Trophoblast cell (in vitro differentiated cells and primary cell): ENCODE results near the gene DDAH2.

ENCODE experiments used
- DNase-seq, 2 donors: peaks; one replicate each; pipeline ENCODE4 v3.0.0-alpha.2; 2016
- H2AFZ ChIP-seq: 2 replicates; pipeline ENCODE4 v1.6.1; 2013; ENCODE audit warnings: low read length, moderate library complexity, mild to moderate bottlenecking; ENCODE audit not compliant: insufficient read depth, poor library complexity
- H2AK5ac ChIP-seq: 2 replicates; pipeline ENCODE4 v1.6.1; 2013; ENCODE audit warnings: mild to moderate bottlenecking, low read length
- H2BK120ac ChIP-seq: 2 replicates; pipeline ENCODE4 v1.6.1; 2013; ENCODE audit warnings: low read length, mild to moderate bottlenecking, moderate library complexity; ENCODE audit not compliant: insufficient read depth, poor library complexity
- H2BK12ac ChIP-seq: 2 replicates; pipeline ENCODE4 v1.6.1; 2013; ENCODE audit warnings: mild to moderate bottlenecking, low read length, moderate library complexity
- H2BK5ac ChIP-seq: 2 replicates; pipeline ENCODE4 v1.6.1; 2013; ENCODE audit warnings: low read length, low read depth, moderate library complexity, mild to moderate bottlenecking; ENCODE audit not compliant: poor library complexity
- H3K14ac ChIP-seq: 2 replicates; pipeline ENCODE4 v1.6.1; 2013; ENCODE audit warnings: mild to moderate bottlenecking, low read length
- H3K18ac ChIP-seq: 2 replicates; pipeline ENCODE4 v1.6.1; 2013; ENCODE audit warnings: mild to moderate bottlenecking, low read length
- H3K23ac ChIP-seq: 2 replicates; pipeline ENCODE4 v1.6.1; 2013; ENCODE audit warnings: low read length
- H3K27ac ChIP-seq: 2 replicates; pipeline ENCODE4 v1.5.1; 2013; ENCODE audit warnings: low read depth, mild to moderate bottlenecking, inconsistent platforms, low read length, moderate library complexity
- H3K27me3 ChIP-seq: 2 replicates; pipeline ENCODE4 v1.6.1; 2013; ENCODE audit warnings: inconsistent platforms, mild to moderate bottlenecking, low read length, moderate library complexity; ENCODE audit not compliant: insufficient read depth
- H3K36me3 ChIP-seq, 2 experiments: 1 replicate in 1 of 2; 2 replicates in 1 of 2; pipeline ENCODE4 v1.6.1; 2013; ENCODE audit warnings: low read length in 2 of 2, mild to moderate bottlenecking in 2 of 2, moderate library complexity in 1 of 2; ENCODE audit not compliant: insufficient read depth in 2 of 2, control insufficient read depth in 1 of 2
- H3K4ac ChIP-seq: 2 replicates; pipeline ENCODE4 v1.6.1; 2013; ENCODE audit warnings: low read depth, mild to moderate bottlenecking, low read length, moderate library complexity
- H3K4me1 ChIP-seq, 2 experiments: 1 replicate in 1 of 2; 2 replicates in 1 of 2; pipeline ENCODE4 v1.6.1; 2013; ENCODE audit warnings: low read length in 2 of 2, mild to moderate bottlenecking in 2 of 2, moderate library complexity in 1 of 2; ENCODE audit not compliant: insufficient read depth in 2 of 2, control insufficient read depth in 1 of 2
- H3K4me2 ChIP-seq: 2 replicates; pipeline ENCODE4 v1.6.1; 2013; ENCODE audit warnings: inconsistent platforms, mild to moderate bottlenecking, low read length, moderate library complexity
- H3K4me3 ChIP-seq: 2 replicates; pipeline ENCODE4 v1.5.1; 2013; ENCODE audit warnings: mild to moderate bottlenecking, low read depth, low read length, inconsistent platforms
- H3K79me1 ChIP-seq: one replicate; pipeline ENCODE4 v1.6.1; 2013; ENCODE audit warnings: low read length
- H3K79me2 ChIP-seq: 2 replicates; pipeline ENCODE4 v1.6.1; 2013; ENCODE audit warnings: low read length, mild to moderate bottlenecking; ENCODE audit not compliant: control insufficient read depth, insufficient read depth, poor library complexity
- H3K9ac ChIP-seq: 2 replicates; pipeline ENCODE4 v1.6.1; 2013; ENCODE audit warnings: mild to moderate bottlenecking, low read length
- H3K9me3 ChIP-seq: 2 replicates; pipeline ENCODE4 v1.6.1; 2013; ENCODE audit warnings: low read depth, mild to moderate bottlenecking, control low read depth, inconsistent platforms, low read length; ENCODE audit not compliant: insufficient read depth
- H4K12ac ChIP-seq: 2 replicates; pipeline ENCODE4 v1.6.1; 2013; ENCODE audit warnings: low read depth, mild to moderate bottlenecking, low read length, moderate library complexity
- H4K8ac ChIP-seq: 2 replicates; pipeline ENCODE4 v1.6.1; 2013; ENCODE audit warnings: low read depth, mild to moderate bottlenecking, low read length, moderate library complexity
- H4K91ac ChIP-seq: one replicate; pipeline ENCODE4 v1.6.1; 2013; ENCODE audit warnings: low read depth, mild to moderate bottlenecking, low read length, moderate library complexity
- WGBS: extraction: QIAGEN DNeasy Blood & Tissue Kit; methylation state at CpG from one replicate; pipeline ENCODE4 v1.1.7; 2013; ENCODE audit warnings: missing lambda C conversion rate; ENCODE audit not compliant: insufficient read length, insufficient coverage; ENCODE audit errors: extremely low coverage; 5-methylcytosine and 5-hydroxymethylcytosine counted together

DDAH2 gene

GRCh38 chr6:31715022-31715958 is 13.8 kb downstream of the DDAH2 start, which contains the start of gene LY6G6D:
LY6G6D (plus strand) TSS chr6:31715348; CDS start chr6:31715356, 8 bp downstream.
- H3K36me3 ChIP-seq = no peaks in the 10 kb centered on the region
- peak within 1 kb of the TSS; percentile 3 for H2BK12ac ChIP-seq
- peak within 1 kb of the TSS; percentile 11 for H2BK120ac ChIP-seq
- no peaks in the 10 kb centered on the region for H3K79me2 ChIP-seq
- DNase-seq = no peak
- H3K27me3 ChIP-seq = no peaks in the 10 kb centered on the region
- peak within 1 kb of the TSS; percentile 44 for H3K9ac ChIP-seq
- WGBS = no CpG with 5 or more reads among the region's 16 CpGs
- no peak within 1 kb of the TSS for H3K23ac ChIP-seq
- H4K91ac ChIP-seq = peak within 1 kb of the TSS; percentile 70
- no peak within 1 kb of the TSS for H3K27ac ChIP-seq
- H3K4ac ChIP-seq = no peak within 1 kb of the TSS
- H3K4me2 ChIP-seq = no peak within 1 kb of the TSS
- H3K4me3 ChIP-seq = no peak within 1 kb of the TSS
- no peaks in the 10 kb centered on the region for H3K9me3 ChIP-seq
- peaks cover 5% of the 10 kb centered on the region for H3K79me1 ChIP-seq
- peaks cover 27 to 29% of the 10 kb centered on the region in 2 experiments for H3K4me1 ChIP-seq
- H3K14ac ChIP-seq = no peak within 1 kb of the TSS
- H2AK5ac ChIP-seq = peak within 1 kb of the TSS; percentile 15
- peak within 1 kb of the TSS; percentile 84 for H2AFZ ChIP-seq
- no peak within 1 kb of the TSS for H2BK5ac ChIP-seq
- H3K18ac ChIP-seq = no peak within 1 kb of the TSS
- peak within 1 kb of the TSS; percentile 70 for H4K8ac ChIP-seq
- peak within 1 kb of the TSS; percentile 12 for H4K12ac ChIP-seq

DNA sequence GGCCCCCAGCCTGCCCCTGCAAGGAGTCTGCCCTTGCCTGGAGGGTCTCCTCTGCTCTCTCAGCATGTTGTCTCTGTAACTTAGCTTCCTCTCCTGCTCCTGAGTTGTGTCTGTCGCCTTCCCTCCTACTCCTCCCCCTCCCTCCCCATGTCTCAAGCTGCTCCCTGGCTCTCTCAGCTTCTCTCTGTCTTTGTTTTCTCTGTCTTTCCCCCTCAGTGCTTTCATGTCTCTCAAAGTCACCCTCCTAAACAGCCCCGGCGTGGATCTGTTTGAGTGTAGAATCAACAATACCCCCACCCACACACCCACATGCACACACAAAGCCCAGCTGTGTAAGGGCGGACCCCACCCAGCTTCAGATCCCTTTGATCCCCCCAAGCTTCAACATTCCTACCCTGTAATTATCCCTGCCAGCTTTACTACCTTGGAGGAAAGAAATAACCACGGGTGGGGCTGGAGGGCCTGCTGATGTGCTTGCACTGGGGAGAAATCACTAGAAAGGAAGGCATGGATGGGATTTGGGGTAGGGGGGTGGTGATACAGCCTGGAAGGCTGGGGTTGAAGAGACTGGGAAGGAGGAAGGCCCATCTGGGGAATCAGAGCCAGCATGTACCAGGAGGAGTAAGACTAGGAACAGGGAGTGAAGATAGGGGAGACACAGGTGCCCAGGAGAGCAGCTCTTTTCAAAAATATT is 15.0 kb downstream of the DDAH2 start:
- Histone ChIP-seq H3K9me3 (no peaks in the 10 kb centered on the region), H3K4me3 (no peak overlapping the region), H3K14ac (peak overlapping the region; percentile 21), H4K12ac (peak overlapping the region; percentile 63), H3K27ac (no peak overlapping the region), H2BK12ac (peak overlapping the region; percentile 3), H3K79me1 (peaks cover 5% of the 10 kb centered on the region), H3K23ac (no peak overlapping the region), H4K91ac (peak overlapping the region; percentile 70), H3K4ac (no peak overlapping the region), H3K27me3 (no peaks in the 10 kb centered on the region), H3K9ac (no peak overlapping the region), H2BK5ac (no peak overlapping the region), H3K79me2 (no peaks in the 10 kb centered on the region), H2AFZ (peak overlapping the region; percentile 84), H3K18ac (peak overlapping the region; percentile 46), H3K4me2 (no peak overlapping the region), H4K8ac (peak overlapping the region; percentile 70), H3K4me1 (peaks cover 24 to 27% of the 10 kb centered on the region in 2 experiments), H2BK120ac (peak overlapping the region; percentile 52), H3K36me3 (no peaks in the 10 kb centered on the region), H2AK5ac (peak overlapping the region; percentile 15)
- DNase-seq = no peak
- WGBS = no CpG with 5 or more reads among the region's 5 CpGs

- Histone ChIP-seq H2BK12ac (no peak overlapping the region), H3K23ac (no peak overlapping the region), H3K9me3 (no peaks in the 10 kb centered on the region), H4K12ac (no peak overlapping the region), H2BK120ac (peak overlapping the region; percentile 52), H3K4me2 (no peak overlapping the region), H3K18ac (no peak overlapping the region), H4K8ac (peak overlapping the region; percentile 70), H2BK5ac (no peak overlapping the region), H2AK5ac (no peak overlapping the region), H3K9ac (no peak overlapping the region), H2AFZ (peak overlapping the region; percentile 84), H3K4ac (no peak overlapping the region), H3K79me1 (peaks cover 5% of the 10 kb centered on the region), H3K79me2 (no peaks in the 10 kb centered on the region), H3K14ac (no peak overlapping the region), H3K27ac (no peak overlapping the region), H3K4me1 (peaks cover 17 to 20% of the 10 kb centered on the region in 2 experiments), H3K4me3 (no peak overlapping the region), H3K36me3 (no peaks in the 10 kb centered on the region), H4K91ac (peak overlapping the region; percentile 70), H3K27me3 (no peaks in the 10 kb centered on the region)
- no CpG with 5 or more reads among the region's 4 CpGs for WGBS
- no peak for DNase-seq
These were observed 15.6 kb downstream of the DDAH2 start for GRCh38 chr6:31713465-31713864.

- no peak overlapping the region for H4K8ac ChIP-seq
- no peak for DNase-seq
- no peak overlapping the region for H4K91ac ChIP-seq
- H3K79me1 ChIP-seq = peaks cover 2% of the 10 kb centered on the region
- peaks cover 2% of the 10 kb centered on the region for H3K9me3 ChIP-seq
- H3K79me2 ChIP-seq = no peaks in the 10 kb centered on the region
- no CpG with 5 or more reads among the region's 8 CpGs for WGBS
- H3K4me2 ChIP-seq = no peak overlapping the region
- no peak overlapping the region for H2AFZ ChIP-seq
- no peak overlapping the region for H3K18ac ChIP-seq
- H3K4ac ChIP-seq = no peak overlapping the region
- no peaks in the 10 kb centered on the region for H3K27me3 ChIP-seq
- H2BK120ac ChIP-seq = no peak overlapping the region
- H4K12ac ChIP-seq = no peak overlapping the region
- no peak overlapping the region for H3K4me3 ChIP-seq
- H2AK5ac ChIP-seq = peak overlapping the region; percentile 29
- no peak overlapping the region for H3K23ac ChIP-seq
- peaks cover 7 to 11% of the 10 kb centered on the region in 2 experiments for H3K4me1 ChIP-seq
- no peak overlapping the region for H3K14ac ChIP-seq
- no peak overlapping the region for H3K27ac ChIP-seq
- no peak overlapping the region for H2BK12ac ChIP-seq
- no peaks in the 10 kb centered on the region for H3K36me3 ChIP-seq
- no peak overlapping the region for H2BK5ac ChIP-seq
- no peak overlapping the region for H3K9ac ChIP-seq
These were observed 16.8 kb downstream of the DDAH2 start for GRCh38 chr6:31712296-31712695.
